Stimulated activated CD8-positive, alpha-beta memory T cell treated with anti-CD3 and anti-CD28 coated beads, Interleukin-4, amount 100 ng/mL, for 1 hour (primary cell): Measurements from ENCODE around the gene DEPDC7.

ENCODE experiments used
- DNase-seq, 2 donors: peaks; one replicate each; pipeline ENCODE4 v3.0.0-alpha.2; 2020; ENCODE audit warnings: low read depth in 2 of 2, low spot score in 1 of 2

DEPDC7 gene

DNA sequence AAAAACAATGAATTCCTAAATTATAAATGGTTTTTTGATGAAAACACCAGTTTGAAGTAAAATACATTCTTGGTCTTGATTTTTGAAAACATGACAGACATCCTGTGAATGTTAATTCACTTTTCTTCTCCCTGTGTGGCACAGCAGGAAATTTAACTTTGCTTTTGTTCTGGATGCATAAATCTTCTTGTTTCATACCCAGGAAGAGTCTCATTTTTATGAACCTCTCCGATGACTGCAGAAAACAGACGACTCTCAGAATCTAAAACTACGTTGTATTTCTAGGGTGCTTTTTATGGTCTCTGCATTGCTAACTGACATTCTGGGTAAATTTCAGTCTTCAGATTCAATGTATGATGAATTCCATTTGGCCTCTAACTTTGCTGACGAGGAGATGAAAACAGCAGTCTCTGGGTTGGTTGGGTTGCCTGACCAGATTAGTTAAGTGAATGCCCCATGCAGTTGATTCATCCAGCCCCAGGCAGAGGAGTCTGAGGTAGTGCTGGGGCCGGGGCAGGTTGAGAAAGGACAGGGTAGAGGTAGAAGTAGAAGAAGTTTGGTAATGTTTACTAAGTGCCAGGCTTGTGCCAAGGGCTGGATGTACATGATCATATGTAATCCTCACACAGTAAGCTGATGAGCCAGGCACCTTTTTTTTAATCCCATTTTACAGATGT lies 43.8 kb downstream of the DEPDC7 start:
- no peak for DNase-seq

DNA sequence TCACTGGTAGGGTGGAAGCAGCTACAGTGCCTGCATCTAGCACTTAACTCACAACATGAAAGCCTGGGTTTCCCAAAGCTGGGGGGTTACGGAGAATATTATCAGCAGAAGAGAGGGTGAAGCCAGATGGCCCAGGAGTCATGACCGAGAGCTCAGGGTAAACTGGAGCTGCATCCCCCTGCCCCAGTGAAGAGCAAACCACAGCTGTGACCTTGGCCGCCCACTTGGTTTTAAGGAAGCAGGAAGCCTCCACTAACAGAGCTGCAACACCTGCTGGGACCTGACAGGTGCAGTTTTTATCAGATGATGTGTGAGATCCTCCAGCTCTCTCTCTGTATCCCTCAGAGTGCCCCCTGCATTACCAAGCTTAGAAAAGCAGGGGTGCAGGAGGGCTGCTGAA lies 44.6 kb downstream of the DEPDC7 start:
- DNase-seq, result no peak

DNA sequence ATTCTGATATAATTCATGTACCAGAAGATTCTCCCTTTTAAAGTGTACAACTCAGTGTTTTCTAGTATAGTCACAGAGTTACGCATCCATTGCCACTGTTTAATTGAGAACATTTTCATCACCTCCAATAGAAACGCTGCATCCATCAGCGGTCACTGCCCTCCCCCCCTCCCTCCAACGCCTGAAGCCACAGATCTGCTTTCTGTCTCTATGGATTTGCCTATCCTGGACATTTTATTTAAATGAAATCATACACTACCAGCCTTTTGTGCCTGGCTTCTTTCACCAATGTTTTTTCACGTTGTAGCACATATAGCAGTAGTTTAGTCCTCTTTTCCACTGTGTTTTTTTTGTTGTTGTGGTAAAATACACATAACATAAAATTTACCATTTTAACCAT lies 46.5 kb downstream of the DEPDC7 start:
- no peak for DNase-seq

DNA sequence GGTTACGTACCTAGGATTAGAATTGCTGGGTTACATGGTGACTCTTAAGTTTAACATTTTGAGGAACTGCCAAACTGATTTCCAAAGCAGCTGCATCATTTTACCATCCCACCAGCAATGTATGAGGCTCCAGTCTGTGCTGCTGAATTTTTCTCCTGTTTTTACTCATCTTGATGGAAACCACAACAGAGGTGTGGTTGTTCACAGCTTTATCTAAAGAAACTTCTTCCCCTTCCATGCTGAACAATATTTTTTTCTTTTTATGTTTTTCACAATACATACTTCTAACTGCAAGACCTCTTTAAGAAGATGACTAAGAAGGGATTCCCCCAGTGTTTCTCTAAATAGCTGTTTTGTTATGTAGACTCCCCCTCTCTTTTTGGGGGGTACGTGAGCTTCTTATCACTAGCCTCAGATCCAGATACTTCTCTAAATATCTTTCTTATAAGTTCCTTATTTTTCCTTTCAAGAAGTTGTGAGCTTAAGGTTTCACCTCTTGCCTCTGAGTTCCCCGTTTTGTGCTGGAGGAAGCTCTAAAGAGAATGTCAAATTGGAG lies 47.7 kb downstream of the DEPDC7 start:
- no peak for DNase-seq

DNA sequence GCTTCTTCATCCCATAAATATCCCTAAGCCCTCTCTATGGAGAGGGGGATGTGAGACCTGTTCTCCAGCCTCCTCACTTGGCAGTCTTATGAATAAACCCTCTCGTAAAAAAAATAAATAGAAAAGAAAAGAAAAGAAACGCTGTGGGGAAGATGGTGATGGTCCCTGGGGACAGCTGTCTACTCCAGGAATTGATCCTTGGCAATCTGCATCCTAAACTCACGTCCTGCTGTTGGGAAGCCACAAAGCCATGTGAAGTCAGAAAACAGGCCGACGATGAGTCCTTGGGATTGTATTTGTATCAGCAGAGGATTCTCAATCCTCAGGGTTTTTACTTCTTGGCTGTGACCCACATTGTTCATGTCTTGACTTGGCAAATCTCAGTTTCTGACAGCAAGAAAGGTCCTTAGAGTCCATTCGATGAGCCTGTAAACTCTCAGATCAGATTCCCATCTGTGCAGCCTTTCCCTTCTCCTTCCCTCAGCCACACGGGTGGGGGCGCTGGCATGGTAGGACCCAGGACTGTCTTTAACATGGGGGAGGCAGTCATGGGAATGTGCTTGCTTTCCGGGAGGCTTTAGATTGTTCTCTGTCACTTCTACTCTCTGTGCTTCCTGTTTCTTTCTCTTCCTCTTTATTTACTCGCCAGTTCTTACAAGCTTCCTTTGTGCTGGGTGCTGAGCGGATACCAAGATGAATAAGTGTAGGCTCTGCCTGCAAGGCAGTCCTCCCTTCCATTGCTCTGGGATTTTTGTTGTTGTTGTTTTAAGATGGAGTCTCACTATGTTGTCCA lies 48.6 kb downstream of the DEPDC7 start:
- no peak for DNase-seq

DNA sequence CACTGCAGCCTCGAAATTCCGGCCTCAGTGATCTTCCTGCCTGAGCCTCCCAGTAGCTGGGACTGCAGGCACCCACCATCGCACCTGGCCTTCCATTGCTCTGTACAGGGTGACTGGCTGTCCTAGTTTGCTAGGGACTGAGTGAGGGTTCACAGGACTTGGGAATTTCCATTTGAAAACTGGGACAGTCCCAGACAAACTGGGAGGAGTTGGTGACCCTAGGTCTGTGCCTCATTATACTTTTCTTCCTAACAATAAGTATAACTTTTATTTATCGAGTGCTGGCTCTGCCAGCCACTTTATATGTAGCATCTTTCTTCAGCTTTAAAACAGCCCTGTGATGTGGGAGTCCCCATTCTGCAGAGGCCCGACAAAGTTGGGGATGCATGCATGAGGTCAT lies 49.2 kb downstream of the DEPDC7 start:
- DNase-seq, result no peak

DNA sequence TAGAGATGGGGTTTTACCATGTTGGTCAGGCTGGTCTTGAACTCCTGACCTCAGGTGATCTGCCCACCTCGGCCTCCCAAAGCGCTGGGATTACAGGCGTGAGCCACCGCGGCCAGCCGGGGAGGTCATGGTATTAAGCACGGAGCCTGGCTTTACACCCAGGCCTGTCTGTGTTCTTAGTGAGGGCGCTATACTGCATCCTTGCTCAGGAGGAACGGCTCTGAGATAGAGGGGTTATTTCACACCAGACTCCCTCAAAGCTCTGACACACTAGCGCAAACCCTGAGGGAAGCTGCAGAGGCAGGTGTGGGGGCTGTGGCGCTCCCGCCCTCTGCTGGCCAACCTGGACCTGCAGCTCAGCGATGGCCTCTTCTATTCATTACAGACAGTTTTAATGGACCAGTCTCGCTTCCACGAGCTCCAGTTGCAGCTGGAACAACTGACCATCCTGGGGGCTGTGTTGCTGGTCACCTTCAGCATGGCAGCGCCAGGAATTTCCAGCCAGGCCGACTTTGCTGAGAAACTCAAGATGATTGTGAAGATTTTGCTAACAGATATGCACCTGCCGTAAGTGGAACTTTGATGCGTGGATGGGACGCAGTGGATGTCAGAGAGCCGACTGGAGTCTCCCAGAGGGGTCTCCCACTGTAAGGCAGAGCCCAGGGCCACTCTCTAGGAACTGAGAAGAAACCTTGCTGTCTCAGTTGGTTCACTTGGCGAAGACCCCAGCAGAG lies 49.9 kb downstream of the DEPDC7 start:
- DNase-seq, result peak; percentile 36 to 55

DNA sequence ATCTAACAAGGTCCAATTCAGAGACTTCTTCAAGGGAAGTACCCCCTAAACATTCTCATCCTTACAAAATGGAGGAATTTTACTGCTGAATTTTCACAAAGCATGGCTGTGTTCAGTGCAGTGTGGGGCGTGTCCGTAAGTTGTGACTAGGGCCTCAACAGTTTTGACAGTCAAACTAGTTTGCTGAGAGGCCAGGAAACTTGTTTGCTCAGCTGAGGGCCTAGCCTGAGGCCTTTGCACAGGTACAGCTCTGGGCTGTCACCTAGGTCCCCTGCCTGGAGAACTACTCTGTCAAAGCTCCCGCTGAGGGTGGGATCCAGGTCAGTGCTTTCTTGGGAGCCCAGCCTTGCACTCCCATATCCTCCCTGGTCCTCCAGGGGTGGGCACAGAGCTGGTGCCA lies 51.6 kb downstream of the DEPDC7 start:
- DNase-seq, result no peak

DNA sequence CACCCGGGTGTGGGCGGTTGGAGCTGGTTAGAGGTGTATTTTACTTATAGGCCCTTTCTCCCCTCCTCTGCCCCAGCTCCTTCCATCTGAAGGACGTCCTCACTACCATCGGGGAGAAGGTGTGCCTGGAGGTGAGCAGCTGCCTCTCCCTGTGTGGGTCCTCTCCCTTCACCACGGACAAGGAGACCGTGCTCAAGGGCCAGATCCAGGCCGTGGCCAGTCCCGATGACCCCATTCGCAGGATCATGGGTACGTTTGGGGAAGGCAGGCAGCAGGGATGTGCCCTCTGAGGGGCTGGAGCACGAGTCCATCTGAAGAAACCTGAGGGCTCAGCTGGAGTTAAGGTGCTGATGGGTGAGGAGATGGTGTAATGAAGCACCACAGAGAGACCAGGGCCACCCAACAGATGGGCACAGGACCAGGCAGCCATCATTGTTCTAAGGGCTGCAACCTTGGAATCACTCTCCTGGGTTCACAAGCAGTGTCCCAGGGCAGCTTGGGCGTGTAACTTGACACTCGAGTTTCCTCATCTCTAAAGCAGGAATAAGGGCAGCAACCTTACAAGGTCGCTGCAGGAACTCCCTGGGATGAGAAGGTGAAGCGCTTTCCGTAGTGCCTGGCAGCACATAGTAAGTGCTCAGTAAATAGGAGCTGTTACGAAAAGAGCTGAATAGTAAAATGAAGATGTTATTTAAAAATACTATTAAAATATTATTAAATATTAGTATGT lies 53.1 kb downstream of the DEPDC7 start:
- no peak for DNase-seq

DNA sequence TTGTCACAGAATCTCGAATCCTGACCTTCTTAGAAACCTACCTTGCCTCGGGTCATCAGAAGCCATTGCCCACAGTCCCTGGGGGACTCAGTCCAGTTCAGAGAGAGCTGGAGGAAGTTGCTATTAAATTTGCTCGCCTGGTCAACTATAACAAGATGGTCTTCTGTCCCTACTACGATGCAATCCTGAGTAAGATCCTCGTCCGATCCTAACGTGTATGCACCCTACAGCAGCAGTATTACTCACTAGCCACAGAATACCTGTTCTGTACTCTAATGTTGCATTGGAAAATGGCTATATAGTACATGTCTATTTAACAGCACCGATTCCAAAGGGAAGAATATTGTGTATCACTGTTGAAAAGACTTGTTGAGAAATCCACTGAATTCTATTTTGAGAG lies 56.8 kb downstream of the DEPDC7 start:
- no peak for DNase-seq
